ENCODE results near the gene KLRF1.
"Not testable (repeated sequence)": the region's sequence is repeated elsewhere in the genome, so short reads cannot be mapped to it uniquely, and the experiment has no call there.

The KLRF1 gene

DNA sequence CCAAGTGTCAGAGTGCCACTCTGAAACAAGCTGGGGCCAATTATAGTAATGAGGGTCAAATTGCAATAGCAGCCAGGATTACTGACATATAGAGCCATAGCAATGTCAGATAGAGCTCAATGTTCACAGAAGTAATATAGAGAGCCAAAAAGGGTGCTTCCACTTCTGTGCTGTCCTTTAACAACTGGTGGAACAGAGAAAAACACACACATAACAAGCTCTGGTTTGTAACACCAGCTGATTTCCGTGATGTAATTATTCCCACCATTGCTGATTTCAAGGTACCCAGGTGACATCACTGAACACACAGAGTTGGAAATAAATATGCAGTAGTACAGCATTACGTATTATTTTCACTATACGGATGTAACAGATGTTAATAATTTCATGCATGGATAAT, 44.9 kb downstream of the KLRF1 start:
- DNase-seq: no peak

DNA sequence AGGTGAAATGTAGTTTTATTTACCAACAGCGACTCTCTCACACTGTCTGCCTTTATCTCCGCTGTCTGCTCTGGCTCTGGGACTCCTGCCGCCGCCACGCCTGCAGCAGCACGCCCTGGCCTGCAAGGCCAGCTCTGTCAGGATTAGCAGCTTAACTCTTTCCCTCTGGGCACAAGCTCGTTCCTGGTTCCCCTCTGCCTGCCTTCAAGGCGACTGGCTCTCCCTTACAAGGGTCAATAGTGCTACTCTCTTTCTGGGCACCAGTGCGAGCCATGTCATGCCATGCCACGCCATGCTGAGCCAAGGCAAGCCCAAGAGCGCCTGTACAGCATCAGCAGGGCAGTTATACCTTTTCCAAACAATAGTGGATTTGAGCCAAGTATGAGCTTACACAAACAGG, 45.5 kb downstream of the KLRF1 start:
- no peak for DNase-seq

DNA sequence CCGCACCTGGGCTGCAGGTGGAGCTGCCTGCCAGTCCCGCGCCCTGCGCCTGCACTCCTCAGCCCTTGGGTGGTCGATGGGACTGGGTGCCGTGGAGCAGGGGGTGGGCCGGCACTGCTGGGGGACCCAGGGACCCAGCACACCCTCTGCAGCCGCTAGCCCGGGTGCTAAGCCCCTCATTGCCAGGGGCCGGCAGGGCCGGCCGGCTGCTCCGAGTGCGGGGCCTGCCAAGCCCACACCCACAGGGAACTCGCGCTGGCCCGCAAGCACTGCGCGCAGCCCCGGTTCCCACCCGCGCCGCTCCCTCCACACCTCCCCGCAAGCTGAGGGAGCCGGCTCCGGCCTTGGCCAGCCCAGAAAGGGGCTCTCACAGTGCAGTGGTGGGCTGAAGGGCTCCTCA, 48.8 kb downstream of the KLRF1 start:
- not testable (repeated sequence) for DNase-seq

DNA sequence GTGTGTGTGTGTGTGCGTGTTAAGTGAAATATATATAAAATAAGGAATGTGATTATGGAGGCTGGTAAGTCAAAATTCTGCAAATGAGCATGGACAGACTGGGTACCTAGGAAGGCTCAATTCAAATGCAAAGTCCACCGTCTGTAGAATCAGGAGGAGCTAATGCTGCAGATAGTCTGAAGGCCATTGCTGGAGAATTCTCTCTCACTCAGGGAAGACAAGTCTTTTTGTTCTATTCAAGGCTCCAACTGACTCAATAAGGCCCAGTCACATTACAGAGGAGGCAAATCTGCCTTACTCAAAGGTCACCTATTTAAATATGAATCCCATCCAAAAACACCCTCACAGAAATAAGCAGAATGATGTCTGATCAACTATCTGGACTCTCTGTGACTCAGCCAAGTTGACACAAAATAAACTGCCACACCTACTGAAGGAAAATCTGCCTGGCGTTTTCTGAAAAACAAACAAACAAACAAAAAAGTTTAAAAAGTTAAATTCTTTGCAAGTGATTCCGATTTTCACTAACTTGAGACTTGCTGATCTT, 53.3 kb downstream of the KLRF1 start:
- DNase-seq: no peak

DNA sequence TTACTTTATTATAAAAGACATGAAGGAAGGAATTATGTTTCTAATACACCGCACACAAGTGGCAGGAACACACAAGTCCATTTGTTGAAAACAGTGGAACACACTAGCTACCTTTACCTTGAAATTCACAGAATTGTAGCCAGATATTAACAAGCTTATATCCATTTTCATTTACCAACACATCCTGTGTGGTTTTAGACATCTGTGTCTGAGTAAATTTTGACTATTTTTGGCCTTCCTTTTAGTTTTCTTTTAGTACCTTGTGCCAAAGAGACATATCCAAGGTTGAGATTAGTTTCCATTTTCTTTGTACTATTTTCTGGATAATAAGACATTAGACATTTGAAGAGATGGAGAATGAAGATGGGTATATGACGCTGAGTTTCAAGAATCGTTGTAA, 54.0 kb downstream of the KLRF1 start, which contains the start of gene KLRF2:
Gene KLRF2, plus strand, starts transcription at position 244 of the 400 bp plus-strand sequence. Its CDS starts 107 bp downstream, at position 351.
- no peak for DNase-seq

DNA sequence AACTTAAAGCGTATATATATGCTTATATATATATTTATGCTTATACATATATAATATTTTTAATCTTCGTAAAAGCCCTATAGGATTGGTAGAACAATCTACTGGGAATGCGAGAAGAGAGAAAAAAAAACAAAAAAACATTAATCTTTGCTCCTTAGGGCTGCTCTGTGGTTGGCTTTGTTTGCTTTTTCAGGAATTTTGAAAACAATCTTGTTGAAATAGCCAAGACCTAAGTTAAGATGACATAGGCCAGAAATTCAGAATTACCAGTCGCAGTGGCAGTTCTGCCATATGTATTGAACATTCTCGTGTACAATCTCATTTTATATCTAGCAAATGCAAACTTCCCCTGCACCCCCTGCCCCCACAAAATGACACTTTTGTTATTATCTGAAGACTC, 54.7 kb downstream of the KLRF1 start:
- DNase-seq: no peak

DNA sequence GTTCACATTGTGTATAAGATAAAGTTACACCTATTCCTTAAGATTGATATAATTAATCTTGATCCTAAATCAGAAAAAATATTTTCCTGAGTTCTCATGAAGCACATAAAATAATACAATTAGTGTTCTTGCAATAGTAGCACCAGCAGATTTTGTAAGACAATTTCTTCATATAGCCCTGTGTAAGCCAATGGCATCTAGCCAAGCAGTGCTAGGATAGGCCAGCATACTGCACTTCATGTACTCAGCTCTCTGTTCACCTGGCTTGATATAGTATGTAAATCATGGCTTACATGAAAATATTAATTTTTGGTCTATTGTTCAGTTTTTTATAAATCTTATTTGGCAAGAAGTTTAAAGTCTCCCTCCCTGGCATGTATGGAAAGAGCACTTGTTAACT, 55.9 kb downstream of the KLRF1 start:
- DNase-seq: no peak

DNA sequence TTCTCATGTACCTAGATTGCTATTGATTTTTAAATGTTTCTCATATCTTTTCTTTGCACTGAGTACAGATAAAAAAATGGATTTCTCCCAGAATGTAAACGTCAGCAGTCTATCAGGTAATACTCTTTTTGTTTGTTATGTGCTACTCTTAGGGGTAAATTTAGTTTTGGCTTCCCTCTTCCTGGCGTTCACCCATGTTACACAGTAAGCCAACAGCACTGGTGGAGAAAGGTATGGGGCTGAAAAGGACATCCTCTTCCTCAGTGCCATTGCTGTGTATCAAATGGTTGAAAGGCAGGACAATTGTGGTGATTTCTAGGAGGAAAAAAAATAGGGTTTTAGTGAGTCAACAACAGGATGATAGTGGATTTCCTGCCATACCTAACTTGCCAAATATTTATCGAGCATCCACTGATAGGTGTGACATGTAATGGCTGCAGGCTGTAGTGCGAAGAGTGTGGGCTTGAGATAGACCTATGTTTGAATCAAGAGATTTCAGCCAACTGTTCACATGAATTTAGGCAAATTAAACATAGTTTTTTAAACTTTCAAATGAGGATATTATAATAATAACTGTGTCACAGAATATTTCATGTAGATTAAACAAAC, 61.5 kb downstream of the KLRF1 start:
- DNase-seq: no peak
